Ascending aorta (tissue), 2 donors: Measurements from ENCODE around the gene MC5R. TPM values are rescaled to one million over a fixed set of nuclear protein-coding genes. Genes with fewer than 3 reads are reported as not detected.

Experiments
- DNase-seq, 2 donors: peaks; one replicate each; pipeline ENCODE4 v3.0.0-alpha.2; 2019; ENCODE audit warnings: low spot score in 2 of 2
- H3K27ac ChIP-seq, 2 donors: fragments of 200-600 bp; sonication (generic); one replicate each; pipeline ENCODE4 v1.5.1; 2016 to 2017; ENCODE audit warnings: mild to moderate bottlenecking in 1 of 2
- H3K27me3 ChIP-seq: fragments of 200-600 bp; sonication (generic); one replicate; pipeline ENCODE4 v1.5.1; 2017
- H3K36me3 ChIP-seq, 2 donors: fragments of 200-600 bp; sonication (generic); one replicate each; pipeline ENCODE4 v1.5.1; 2016
- H3K4me1 ChIP-seq, 2 donors: fragments of 200-600 bp; sonication (generic); one replicate each; pipeline ENCODE4 v1.5.1; 2016 to 2017; ENCODE audit warnings: mild to moderate bottlenecking in 1 of 2
- H3K4me3 ChIP-seq, 2 donors: fragments of 200-600 bp; sonication (generic); one replicate each; pipeline ENCODE4 v1.5.1; 2016 to 2017; ENCODE audit warnings: mild to moderate bottlenecking in 1 of 2
- H3K9me3 ChIP-seq, 2 donors: fragments of 200-600 bp; sonication (generic); one replicate each; pipeline ENCODE4 v1.5.1; 2016
- intact Hi-C: fragments of 100-400 bp; cut with DNase I; formaldehyde crosslinking; loops from one replicate; pipeline ENCODE4 v1.15.1; 2023
- total RNA-seq: library from RNA; depleted of rRNA; stranded (reverse); fragments of >200 nt; gene quantifications from one replicate; pipeline ENCODE4 v1.1.0, GENCODE V29; 2016
- TF ChIP-seq, protein P1 (sequence below), 3 experiments: fragments of 200-600 bp in 2 of 3; fragments of 450-650 bp in 1 of 3; sonication (generic) in 2 of 3; IDR thresholded peaks; one replicate each; pipeline ENCODE4 v1.5.1; 2016 to 2019; ENCODE audit warnings: antibody characterized with exemption in 3 of 3, mild to moderate bottlenecking in 1 of 3, moderate library complexity in 1 of 3

The MC5R gene
- total RNA-seq, 1 donor from 2014 or later: not detected

DNA sequence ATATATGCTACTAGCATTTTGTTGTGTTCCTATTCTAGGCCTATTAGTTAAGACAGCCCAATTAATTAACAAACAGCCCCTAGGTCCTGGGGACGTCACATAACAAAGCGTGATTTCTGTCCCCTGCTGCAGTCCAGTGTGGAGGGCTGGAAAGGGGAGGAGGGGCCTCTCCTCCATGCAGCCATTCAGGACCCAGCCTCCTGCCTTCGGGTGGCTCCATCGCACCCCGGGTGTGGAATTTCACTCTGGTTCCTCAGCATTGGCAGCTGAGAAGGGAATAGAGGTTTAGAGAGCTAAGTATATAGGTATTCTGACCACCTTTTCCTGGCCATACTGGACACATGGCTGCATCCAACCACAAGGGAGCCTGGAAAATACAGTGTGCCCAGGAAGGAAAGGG, 49.0 kb downstream of the MC5R start:
- H3K27me3 ChIP-seq: no peaks in the 10 kb centered on the region
- no peaks in the 10 kb centered on the region for H3K4me1 ChIP-seq
- no peak overlapping the region for H3K4me3 ChIP-seq
- no peaks in the 10 kb centered on the region for H3K9me3 ChIP-seq
- H3K27ac ChIP-seq: no peak overlapping the region
- DNase-seq: no peak
- H3K36me3 ChIP-seq: no peaks in the 10 kb centered on the region
- intact Hi-C loops: loop anchor here (10.0 kb wide), 1 partner anchor 52 kb away; no protein-coding TSS in a partner anchor
- TF ChIP-seq, protein P1, sequence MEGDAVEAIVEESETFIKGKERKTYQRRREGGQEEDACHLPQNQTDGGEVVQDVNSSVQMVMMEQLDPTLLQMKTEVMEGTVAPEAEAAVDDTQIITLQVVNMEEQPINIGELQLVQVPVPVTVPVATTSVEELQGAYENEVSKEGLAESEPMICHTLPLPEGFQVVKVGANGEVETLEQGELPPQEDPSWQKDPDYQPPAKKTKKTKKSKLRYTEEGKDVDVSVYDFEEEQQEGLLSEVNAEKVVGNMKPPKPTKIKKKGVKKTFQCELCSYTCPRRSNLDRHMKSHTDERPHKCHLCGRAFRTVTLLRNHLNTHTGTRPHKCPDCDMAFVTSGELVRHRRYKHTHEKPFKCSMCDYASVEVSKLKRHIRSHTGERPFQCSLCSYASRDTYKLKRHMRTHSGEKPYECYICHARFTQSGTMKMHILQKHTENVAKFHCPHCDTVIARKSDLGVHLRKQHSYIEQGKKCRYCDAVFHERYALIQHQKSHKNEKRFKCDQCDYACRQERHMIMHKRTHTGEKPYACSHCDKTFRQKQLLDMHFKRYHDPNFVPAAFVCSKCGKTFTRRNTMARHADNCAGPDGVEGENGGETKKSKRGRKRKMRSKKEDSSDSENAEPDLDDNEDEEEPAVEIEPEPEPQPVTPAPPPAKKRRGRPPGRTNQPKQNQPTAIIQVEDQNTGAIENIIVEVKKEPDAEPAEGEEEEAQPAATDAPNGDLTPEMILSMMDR (IDR thresholded peaks at IDR 0.05): no peak

DNA sequence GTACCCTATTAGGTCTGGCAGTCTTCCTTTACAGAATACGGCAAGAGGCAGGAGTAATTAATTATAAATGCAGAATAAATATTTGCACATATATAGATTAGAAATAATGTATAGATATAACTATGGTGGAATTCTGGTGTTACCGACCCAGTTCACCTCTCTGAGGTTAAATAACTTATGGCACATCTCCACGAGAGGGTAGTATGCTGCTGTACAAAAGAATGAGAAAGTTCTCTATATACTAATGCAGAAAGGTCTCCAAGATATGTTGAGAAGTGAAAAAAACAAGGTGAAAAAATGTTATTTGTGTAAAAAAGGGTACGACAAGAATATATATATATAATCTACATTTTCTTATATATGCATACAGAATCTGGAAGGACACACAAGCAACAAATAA, 50.6 kb downstream of the MC5R start:
- intact Hi-C loops: loop anchor here (10.0 kb wide), 1 partner anchor 50 kb away; no protein-coding TSS in a partner anchor
- Histone ChIP-seq H3K4me1 (no peaks in the 10 kb centered on the region), H3K36me3 (no peaks in the 10 kb centered on the region)

More for the DNA sequence above, 50.6 kb downstream of the MC5R start:
- TF ChIP-seq, protein P1 (IDR thresholded peaks at IDR 0.05): no peak
- no peak for DNase-seq
- no peaks in the 10 kb centered on the region for H3K9me3 ChIP-seq
- no peak overlapping the region for H3K27ac ChIP-seq
- H3K4me3 ChIP-seq: no peak overlapping the region
- no peaks in the 10 kb centered on the region for H3K27me3 ChIP-seq

Other genes with a start within 250 kb of the MC5R start
- 2.1 TPM for gene FAM210A, start 97.6 kb upstream of the MC5R start, total RNA-seq
- 6.4 TPM for gene RNMT, start 97.5 kb upstream of the MC5R start, total RNA-seq
- not detected for gene MC2R, start 91.4 kb downstream of the MC5R start, total RNA-seq